Muscle layer of colon (tissue), 2 donors: Measurements from ENCODE around the gene C1QC.

ENCODE experiments used
- H3K27ac ChIP-seq: one replicate; pipeline ENCODE4 v1.7.0; 2013; ENCODE audit warnings: low read depth, mild to moderate bottlenecking, low read length, moderate library complexity
- H3K27me3 ChIP-seq, 2 donors: one replicate each; pipeline ENCODE4 v1.7.0; 2013; ENCODE audit warnings: low read length in 2 of 2, mild to moderate bottlenecking in 2 of 2; ENCODE audit not compliant: insufficient read depth in 2 of 2, control insufficient read depth in 1 of 2
- H3K36me3 ChIP-seq: one replicate; pipeline ENCODE4 v1.7.0; 2013; ENCODE audit warnings: mild to moderate bottlenecking, low read length; ENCODE audit not compliant: insufficient read depth
- H3K4me1 ChIP-seq: one replicate; pipeline ENCODE4 v1.7.0; 2013; ENCODE audit warnings: mild to moderate bottlenecking, low read length; ENCODE audit not compliant: insufficient read depth
- H3K4me3 ChIP-seq, 2 donors: one replicate each; pipeline ENCODE4 v1.7.0; 2013; ENCODE audit warnings: low read length in 2 of 2, low read depth in 1 of 2, mild to moderate bottlenecking in 1 of 2, moderate library complexity in 1 of 2
- H3K9ac ChIP-seq: one replicate; pipeline ENCODE4 v1.7.0; 2013; ENCODE audit warnings: low read length
- H3K9me3 ChIP-seq: one replicate; pipeline ENCODE4 v1.7.0; 2013; ENCODE audit warnings: mild to moderate bottlenecking, low read length
- donor health status: abdominal sarcoma.
- donor health status: Adenocarcinoma of cecum.

Gene C1QC

GRCh38 chr1:22607154-22607553 is 36.3 kb upstream of the C1QC start:
- Histone ChIP-seq H3K36me3 (no peaks in the 10 kb centered on the region), H3K4me1 (no peaks in the 10 kb centered on the region), H3K27ac (no peak overlapping the region), H3K9me3 (no peaks in the 10 kb centered on the region), H3K27me3 (peaks cover 4 to 17% of the 10 kb centered on the region in 2 donors), H3K4me3 (no peak overlapping the region), H3K9ac (no peak overlapping the region)

GRCh38 chr1:22608361-22608760 is 35.1 kb upstream of the C1QC start:
- Histone ChIP-seq H3K9me3 (no peaks in the 10 kb centered on the region), H3K27me3 (peaks cover 4 to 16% of the 10 kb centered on the region in 2 donors), H3K4me3 (no peak overlapping the region), H3K4me1 (no peaks in the 10 kb centered on the region), H3K9ac (no peak overlapping the region), H3K36me3 (no peaks in the 10 kb centered on the region), H3K27ac (no peak overlapping the region)

GRCh38 chr1:22609291-22609690 is 34.1 kb upstream of the C1QC start:
- Histone ChIP-seq H3K4me3 (no peak overlapping the region), H3K9me3 (no peaks in the 10 kb centered on the region), H3K4me1 (no peaks in the 10 kb centered on the region), H3K36me3 (no peaks in the 10 kb centered on the region), H3K9ac (no peak overlapping the region), H3K27ac (no peak overlapping the region), H3K27me3 (peaks cover 0 to 25% of the 10 kb centered on the region in 2 donors)

DNA sequence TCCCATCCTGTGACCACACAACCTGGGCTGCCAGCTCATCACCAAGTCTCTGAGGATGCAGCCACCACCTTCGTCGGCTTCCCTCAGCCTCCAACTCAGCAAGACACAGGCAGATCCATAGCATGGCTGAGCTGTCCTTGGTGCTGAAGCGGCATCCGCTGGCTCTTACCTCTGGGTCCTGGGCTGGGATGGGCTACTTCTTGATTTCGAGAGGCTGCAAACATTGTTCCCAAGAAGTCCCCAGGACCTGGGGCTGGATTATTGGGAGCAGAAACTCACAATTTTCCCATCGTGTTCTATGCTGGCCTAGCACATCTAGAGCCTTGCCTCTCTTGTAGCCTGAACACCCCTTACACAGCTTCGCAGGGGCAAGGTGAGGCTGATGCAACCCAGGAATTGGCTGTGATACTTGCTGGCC is 31.9 kb upstream of the C1QC start:
- H3K4me3 ChIP-seq: no peak overlapping the region
- no peak overlapping the region for H3K27ac ChIP-seq
- peaks cover 8 to 23% of the 10 kb centered on the region in 2 donors for H3K27me3 ChIP-seq
- H3K9me3 ChIP-seq: no peaks in the 10 kb centered on the region
- no peaks in the 10 kb centered on the region for H3K36me3 ChIP-seq
- no peaks in the 10 kb centered on the region for H3K4me1 ChIP-seq
- H3K9ac ChIP-seq: no peak overlapping the region

- no peaks in the 10 kb centered on the region for H3K36me3 ChIP-seq
- H3K4me3 ChIP-seq: no peak overlapping the region
- H3K27me3 ChIP-seq: peaks cover 17 to 28% of the 10 kb centered on the region in 2 donors
Measured at GRCh38 chr1:22612671-22613571, 30.5 kb upstream of the C1QC start.

GRCh38 chr1:22613572-22613918 is 29.9 kb upstream of the C1QC start:
- no peaks in the 10 kb centered on the region for H3K4me1 ChIP-seq
- H3K27me3 ChIP-seq: peaks cover 17 to 28% of the 10 kb centered on the region in 2 donors
- H3K27ac ChIP-seq: no peak overlapping the region
- H3K9me3 ChIP-seq: no peaks in the 10 kb centered on the region
- no peak overlapping the region for H3K4me3 ChIP-seq
- H3K36me3 ChIP-seq: no peaks in the 10 kb centered on the region
- H3K9ac ChIP-seq: no peak overlapping the region

More at GRCh38 chr1:22612671-22613571, 30.5 kb upstream of the C1QC start:
- Histone ChIP-seq H3K4me1 (no peaks in the 10 kb centered on the region), H3K9ac (no peak overlapping the region), H3K27ac (no peak overlapping the region), H3K9me3 (no peaks in the 10 kb centered on the region)

GRCh38 chr1:22613951-22614350 is 29.5 kb upstream of the C1QC start:
- no peaks in the 10 kb centered on the region for H3K9me3 ChIP-seq
- H3K9ac ChIP-seq: no peak overlapping the region
- no peak overlapping the region for H3K27ac ChIP-seq
- H3K4me1 ChIP-seq: no peaks in the 10 kb centered on the region
- no peak overlapping the region for H3K4me3 ChIP-seq
- H3K27me3 ChIP-seq: peaks cover 17 to 28% of the 10 kb centered on the region in 2 donors
- no peaks in the 10 kb centered on the region for H3K36me3 ChIP-seq

GRCh38 chr1:22615886-22616285 is 27.5 kb upstream of the C1QC start:
- Histone ChIP-seq H3K4me1 (no peaks in the 10 kb centered on the region), H3K27ac (no peak overlapping the region), H3K4me3 (no peak overlapping the region), H3K9me3 (no peaks in the 10 kb centered on the region), H3K27me3 (peaks cover 17 to 28% of the 10 kb centered on the region in 2 donors), H3K9ac (no peak overlapping the region), H3K36me3 (no peaks in the 10 kb centered on the region)

- no peak overlapping the region for H3K4me3 ChIP-seq
- no peaks in the 10 kb centered on the region for H3K9me3 ChIP-seq
- no peak overlapping the region for H3K27ac ChIP-seq
- peaks cover 17 to 32% of the 10 kb centered on the region in 2 donors for H3K27me3 ChIP-seq
- no peaks in the 10 kb centered on the region for H3K36me3 ChIP-seq
- no peaks in the 10 kb centered on the region for H3K4me1 ChIP-seq
- H3K9ac ChIP-seq: no peak overlapping the region
Measured at GRCh38 chr1:22616571-22616970, 26.9 kb upstream of the C1QC start.

DNA sequence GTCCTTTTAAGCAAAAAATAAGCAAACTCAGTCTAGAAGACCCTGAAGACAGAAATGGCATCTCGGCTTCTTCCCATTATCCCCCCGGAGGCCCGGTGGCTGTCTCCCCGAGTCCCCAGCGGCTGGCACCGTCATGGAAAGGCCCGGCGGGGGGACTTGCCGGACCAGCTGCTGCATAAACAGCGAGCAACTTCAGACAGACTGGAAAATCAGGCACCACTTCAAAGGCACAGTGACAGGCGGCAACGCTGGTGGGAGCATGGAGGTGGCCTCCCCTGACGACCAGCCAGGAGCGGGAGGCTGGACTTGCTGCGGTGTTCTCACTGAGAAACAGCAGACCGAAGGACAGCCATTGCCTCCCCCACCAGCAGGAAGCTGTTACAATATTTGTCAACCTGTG is 25.4 kb upstream of the C1QC start:
- no peaks in the 10 kb centered on the region for H3K36me3 ChIP-seq

DNA sequence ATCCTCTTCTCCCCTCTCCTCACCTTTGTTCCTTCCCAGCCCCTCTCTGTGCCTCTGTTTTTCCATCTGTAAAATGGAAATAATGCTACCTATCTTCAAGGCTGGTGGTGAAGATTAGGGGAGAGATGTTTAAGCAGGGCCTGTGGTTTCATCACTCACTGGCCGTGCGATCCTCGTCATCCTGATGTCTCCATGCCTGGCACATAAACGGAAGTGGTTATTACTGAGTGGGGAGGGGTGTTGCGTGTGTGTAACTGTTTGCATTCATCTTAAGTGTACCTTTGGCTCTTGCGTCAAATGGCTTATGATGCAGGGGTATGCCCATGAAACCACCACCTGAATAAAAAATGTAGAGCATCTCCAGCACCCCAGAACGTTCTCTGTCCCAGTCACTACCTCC is 24.2 kb upstream of the C1QC start:
- H3K9ac ChIP-seq: no peak overlapping the region
- H3K4me1 ChIP-seq: no peaks in the 10 kb centered on the region
- H3K4me3 ChIP-seq: no peak overlapping the region
- no peaks in the 10 kb centered on the region for H3K9me3 ChIP-seq
- H3K27ac ChIP-seq: no peak overlapping the region
- peaks cover 17 to 24% of the 10 kb centered on the region in 2 donors for H3K27me3 ChIP-seq
- H3K36me3 ChIP-seq: no peaks in the 10 kb centered on the region

More for the DNA sequence above, 25.4 kb upstream of the C1QC start:
- no peak overlapping the region for H3K9ac ChIP-seq
- no peaks in the 10 kb centered on the region for H3K4me1 ChIP-seq
- H3K9me3 ChIP-seq: no peaks in the 10 kb centered on the region
- H3K4me3 ChIP-seq: no peak overlapping the region
- no peak overlapping the region for H3K27ac ChIP-seq
- H3K27me3 ChIP-seq: peaks cover 17 to 36% of the 10 kb centered on the region in 2 donors

DNA sequence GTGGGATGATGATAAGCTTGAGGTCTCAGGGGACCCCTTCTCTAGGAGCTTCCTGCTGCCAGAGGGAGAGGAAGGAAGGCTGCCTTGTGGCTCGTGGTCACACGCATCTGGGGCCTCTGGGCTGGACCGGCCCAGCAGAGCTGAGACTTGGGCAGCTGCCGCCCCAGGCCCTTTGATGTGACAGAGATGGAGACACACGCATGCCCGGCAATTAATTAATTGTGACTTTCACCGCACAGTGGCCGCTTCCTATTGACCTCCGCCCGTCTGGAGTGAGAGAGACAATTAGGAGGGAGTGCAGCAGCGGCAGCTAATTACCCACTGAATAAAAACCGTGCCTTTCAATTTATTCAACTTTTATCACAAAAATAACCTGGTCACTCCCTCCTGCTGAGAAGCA is 23.6 kb upstream of the C1QC start:
- peaks cover 18 to 25% of the 10 kb centered on the region in 2 donors for H3K27me3 ChIP-seq
- H3K36me3 ChIP-seq: no peaks in the 10 kb centered on the region
- H3K4me1 ChIP-seq: no peaks in the 10 kb centered on the region
- no peak overlapping the region for H3K9ac ChIP-seq
- no peak overlapping the region for H3K27ac ChIP-seq
- H3K4me3 ChIP-seq: no peak overlapping the region
- H3K9me3 ChIP-seq: no peaks in the 10 kb centered on the region
